HG02884 (cell line): ENCODE data around the gene ZNF469.

Source experiments
- ATAC-seq: cut with Tn5 transposase; IDR thresholded peaks from one replicate; pipeline ENCODE4 v1.9.1; 2021; ENCODE audit warnings: mild to moderate bottlenecking, moderate library complexity; ENCODE audit not compliant: unreplicated experiment

The ZNF469 gene

DNA sequence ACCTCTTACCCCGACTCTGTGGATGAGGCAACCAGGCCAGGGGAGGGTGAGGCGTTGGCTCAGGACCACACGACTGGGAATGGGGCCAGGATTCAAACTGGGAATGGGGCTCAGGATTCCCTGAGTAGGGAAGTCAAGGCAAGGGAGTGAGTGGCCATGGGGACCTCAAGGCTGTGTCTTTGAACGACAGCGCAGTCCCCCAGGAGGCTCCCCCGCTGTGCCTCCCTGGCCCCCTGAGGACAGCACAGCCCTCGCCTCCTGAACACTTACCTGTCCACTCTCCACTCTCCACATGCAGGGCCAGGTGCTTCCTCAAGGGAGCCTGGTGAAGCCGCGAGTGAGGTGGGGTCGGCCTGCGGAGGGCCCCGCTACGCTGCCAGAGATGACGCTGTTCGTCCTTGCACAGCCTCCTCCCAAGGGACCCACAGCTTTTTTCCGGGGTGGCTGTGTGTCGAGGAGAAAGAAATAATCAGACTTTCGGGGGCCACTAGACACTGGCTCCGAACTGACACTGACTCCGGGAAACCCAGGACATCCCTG, 6.9 kb downstream of the ZNF469 start:
- no peak for ATAC-seq

DNA sequence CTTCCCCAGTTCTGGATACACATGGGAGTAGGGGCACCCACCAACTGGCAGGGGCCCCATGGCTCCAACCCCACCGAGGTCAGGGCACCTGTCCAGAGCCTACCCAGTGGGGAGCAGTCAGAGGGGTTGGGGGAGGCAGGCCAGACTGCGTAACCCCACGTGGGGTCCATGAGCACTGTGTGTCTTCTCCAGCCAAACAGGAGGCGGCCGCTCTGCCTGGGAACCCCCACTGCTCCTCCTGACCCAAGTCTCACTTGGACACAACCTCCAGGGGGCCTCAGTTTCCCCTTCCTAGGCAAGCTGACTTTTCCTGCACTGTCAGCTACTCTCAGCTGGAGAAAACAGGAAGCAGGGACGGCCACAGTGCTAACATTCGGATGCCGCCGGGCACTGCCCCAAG, 7.5 kb downstream of the ZNF469 start:
- no peak for ATAC-seq

DNA sequence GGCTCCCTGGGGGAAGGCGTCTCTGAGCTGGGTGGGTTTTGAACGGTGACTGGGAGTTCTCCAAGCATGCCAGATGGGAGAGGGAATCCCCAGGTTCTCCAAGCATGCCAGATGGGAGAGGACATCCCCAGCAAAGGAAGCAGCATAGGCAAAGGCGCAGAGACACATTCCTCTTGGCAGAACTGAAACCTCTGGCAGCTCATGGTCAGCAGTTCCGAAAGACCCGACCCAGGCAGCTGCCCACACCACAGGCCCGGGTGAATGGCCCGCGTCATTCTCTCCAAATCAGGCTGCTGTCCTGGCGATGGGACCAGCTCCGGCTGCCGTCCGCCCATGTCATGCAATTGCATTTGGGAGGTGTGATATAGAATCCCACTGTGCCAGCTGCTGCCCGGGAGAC, 8.0 kb downstream of the ZNF469 start:
- ATAC-seq: no peak

DNA sequence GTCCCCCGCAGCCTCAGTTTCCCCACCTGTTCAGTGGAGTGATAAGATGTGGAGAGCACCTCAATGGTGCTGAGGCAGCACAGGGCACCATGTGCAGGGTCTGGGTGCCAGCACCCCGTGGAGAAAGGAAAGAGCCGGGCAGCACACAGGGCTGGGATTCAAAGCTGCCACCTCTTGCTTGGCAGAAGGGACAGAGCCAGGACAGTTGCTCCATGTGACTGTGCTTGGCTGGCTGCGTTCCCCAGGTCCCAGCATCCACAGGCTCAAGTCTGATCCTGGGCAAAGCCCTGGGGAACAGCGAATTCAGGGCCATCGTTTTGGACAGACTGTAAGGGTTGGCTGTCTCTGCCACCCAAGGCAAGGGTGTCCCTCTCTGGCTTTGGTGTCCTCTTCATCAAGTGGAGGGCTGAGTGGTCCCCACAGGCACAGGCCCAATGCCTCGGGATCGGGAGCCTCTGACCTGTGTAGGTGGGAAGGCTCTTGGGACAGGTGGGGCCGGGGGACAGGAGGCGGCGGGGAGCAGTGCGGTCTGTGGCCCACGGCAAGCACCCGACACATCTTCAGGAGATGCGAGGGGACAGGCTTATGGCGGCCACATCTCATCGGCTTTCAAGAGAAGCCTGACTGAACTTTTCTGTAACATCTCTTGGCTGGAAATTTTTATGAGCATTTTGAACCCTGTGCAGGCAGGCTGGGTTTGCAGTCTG, 8.5 kb downstream of the ZNF469 start:
- ATAC-seq: no peak

DNA sequence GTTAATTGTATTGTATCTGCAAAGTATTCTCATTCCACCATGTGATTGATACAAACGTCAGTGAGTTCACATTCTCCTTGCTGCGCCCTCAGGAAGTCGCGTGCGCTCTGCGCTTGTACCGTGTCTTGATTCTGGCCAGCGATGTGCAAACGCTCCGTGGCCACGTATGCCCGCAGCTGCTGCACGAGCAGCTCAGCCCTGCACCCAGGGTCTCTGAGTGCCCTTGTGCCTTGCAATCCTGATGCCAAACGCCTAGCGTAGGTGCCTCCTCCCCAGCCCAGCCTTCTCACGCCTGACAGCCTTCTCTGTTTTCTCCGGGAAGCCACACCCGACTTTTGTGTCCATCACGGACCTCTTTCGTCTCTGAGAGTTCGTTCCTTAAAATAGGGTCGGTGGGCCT, 9.4 kb downstream of the ZNF469 start:
- no peak for ATAC-seq

DNA sequence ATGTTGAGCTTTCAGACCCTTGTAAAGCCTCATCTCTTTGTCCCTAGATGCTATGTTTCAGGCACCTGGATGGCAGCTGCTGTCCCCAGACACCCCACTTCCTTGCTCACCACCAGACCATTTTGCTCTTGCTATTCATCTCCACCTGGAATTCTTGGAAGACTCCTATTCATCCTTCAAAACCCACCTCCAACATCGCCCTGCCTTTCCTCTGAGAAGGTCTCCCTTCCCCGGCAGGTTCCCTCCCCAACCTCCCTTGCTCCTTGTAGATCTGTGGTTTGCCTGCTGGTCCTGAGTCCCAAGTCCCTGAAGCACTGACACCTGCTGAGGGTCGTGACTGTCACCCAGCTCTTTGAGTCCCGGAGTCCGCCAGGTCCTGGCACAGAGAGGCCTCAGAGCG, 9.9 kb downstream of the ZNF469 start:
- ATAC-seq: no peak

DNA sequence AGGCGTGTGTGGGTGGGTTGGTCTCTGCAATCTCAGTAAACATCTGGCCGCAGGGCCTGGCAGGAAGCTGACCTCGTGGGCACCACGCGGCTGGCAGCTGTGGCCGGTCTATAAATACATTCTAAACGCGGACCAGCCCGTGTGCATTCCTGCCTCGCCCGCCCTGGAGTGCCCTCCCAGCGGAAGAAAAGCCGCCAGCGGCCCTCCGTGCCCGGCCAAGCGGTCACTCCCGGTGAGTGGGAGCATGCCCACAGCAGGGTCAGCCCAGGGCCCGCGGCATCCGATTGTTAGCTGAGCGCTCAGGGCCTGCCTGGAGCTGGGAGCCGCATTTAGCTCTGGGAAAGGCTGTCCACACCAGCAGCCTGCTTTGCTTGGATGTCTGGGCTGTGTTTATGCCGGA, 10.3 kb downstream of the ZNF469 start:
- ATAC-seq: no peak

DNA sequence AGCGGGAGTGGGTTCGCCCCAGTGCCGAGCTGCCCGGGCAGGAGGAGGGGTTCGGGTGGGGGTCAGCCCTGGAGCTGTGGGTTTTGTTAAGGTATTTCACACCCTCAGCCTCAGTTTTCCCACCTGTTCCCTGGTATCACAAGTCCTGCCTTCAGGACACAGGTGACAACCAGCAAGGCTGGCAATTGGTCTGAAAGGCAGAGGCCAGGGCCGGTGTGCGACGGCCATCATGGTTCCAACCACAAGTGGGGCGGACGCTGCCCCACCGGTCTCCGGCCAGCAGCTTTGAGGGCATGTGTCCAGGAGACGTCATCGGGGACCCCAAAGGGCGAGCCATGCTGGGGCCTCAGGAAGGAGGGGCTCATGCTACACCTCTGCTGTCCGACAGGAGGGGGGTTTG, 10.8 kb downstream of the ZNF469 start:
- ATAC-seq: no peak

DNA sequence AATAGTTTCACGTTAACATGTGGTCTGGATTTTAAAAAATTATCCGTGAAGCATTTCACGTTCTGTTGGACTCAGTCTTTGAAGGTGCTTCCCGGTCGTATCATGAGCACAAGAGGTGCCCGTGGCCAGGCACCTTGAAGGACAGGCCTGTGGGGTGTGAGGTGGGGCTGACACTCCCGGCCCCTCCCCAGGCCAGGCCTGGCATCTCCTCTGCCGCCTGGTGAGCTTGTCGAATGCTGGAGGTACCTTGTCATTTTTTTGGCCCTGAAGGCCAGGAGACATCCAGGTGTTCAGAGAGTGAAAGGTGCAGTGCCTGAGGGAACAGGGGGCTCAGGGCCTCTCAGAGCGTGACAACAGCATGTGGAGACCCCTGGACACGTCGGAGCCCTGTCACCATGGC, 11.7 kb downstream of the ZNF469 start:
- ATAC-seq: no peak

DNA sequence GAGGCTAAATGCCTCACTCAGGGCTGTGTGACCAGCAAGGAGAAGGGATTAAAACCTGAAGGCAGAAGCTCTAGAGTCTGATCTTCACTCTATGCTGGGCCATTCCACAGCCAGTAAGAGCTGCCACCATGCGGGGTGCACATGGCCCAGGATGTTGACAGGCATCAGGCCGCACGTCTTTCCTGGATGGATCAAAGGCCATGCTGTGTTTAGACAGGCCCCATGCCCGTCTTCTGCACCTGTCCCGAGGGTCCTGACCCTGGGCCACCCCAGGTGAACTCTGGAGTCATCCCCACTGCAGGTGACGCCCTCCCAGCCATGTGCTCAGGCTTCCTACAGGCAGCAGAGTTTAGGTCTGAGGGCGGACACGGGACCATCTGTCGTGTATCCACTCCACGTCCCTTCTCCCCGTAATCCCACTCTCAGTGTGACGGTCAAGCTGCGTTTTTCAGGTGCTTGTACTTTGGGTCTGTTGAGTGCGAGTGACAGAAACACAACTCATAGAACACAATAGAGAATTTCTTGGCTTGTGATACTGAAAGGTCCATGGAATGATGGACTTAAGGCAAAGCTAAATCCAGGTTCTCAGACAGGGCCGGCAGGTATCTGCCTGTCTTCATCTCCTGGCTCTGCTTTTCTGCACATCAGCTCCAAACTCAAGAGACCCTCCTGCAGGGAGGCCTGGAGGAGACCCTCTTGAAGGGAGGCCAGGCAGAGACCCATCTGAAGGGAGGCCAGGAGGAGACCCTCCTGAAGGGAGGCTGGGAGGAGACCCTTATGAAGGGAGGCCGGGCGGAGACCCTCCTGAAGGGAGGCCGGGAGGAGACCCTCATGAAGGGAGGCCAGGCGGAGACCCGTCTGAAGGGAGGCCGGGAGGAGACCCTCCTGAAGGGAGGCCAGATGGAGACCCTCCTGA, 13.2 kb downstream of the ZNF469 start:
- no peak for ATAC-seq

DNA sequence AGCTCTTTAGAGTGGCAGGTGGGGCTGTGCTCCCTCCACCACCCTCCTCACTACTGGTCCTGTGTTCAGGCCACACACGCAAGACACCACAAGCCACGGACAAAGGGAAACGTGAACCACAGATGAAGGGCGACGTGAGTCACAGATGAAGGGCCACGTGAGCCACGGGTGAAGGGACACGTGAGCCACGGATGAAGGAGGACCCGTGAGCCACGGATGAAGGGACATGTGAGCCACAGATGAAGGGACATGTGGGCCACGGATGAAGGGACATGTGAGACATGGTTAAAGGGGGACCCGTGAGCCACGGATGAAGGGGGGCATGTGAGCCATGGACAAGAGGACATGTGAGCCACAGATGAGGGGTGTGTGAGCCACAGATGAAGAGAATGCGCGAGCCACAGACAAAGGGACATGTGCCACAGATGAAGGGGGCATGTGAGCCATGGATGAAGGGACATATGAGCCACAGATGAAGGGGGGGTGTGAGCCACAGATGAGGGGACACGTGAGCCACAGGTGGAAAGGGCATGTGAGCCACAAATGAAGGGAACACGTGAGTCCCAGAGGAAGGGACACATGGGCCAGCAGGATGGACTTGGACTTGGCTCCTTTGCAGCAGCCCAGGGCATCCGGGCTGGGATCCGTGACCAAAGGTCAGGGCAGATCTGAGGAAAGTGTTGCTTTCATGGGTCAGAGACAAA, 15.6 kb downstream of the ZNF469 start:
- ATAC-seq: no peak

DNA sequence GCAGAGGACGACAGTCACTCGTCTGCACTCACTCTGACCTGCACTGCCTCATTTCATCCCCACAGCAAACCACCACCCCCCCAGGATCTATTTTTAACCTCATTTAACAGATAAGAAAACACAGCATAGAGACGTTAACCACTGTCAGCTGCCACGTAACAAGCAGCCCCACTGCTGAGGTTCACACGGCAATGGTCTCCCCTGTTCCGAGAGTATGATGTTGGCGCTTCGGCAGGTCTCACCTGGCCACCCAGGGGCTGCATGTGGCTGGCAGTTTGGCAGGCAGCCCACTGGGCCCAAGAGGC, 16.1 kb downstream of the ZNF469 start:
- no peak for ATAC-seq

DNA sequence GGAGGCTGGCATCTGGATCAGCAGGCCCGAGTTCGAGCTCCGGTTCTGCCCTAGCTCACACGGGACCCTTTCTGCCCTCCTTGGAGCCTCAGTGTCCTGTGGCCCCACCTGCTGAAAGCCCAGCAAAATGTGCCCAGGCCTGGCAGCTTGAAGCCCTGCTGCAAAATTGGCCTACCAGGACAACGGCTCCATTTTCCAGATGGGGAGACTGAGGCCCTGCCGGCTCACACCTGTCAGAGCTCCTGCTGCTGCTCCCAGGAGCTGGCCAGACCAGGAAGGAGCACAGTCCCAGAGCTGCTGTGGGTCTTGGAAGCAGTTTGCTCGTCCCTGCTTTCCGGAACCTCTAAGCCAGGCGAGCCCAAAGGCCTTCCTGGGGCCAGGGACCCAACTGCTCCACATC, 17.4 kb downstream of the ZNF469 start:
- ATAC-seq: no peak

DNA sequence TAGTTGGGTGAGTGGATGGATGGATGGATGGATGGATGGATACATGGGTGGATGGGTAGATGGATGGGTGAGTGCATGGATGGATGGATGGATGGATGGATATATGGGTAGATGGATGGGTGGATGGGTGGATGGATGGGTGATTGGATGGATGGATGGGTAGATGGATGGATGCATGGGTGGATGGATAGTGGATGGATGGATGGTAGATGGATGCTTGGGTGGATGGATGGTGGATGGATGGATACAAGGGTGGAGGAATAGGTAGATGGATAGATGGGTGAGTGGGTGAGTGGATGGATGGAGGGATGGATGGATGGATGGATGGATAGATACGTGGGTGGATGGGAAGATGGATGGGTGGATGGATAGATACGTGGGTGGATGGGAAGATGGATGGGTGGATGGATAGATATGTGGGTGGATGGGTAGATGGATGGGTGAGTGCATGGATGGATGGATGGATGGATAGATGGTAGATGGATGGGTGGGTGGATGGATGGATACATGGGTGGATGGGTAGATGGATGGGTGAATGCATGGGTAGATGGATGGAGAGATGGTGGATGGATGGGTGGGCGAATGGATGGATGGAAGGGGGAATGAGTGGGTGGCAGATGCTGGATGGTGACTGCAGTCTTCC, 19.0 kb downstream of the ZNF469 start:
- ATAC-seq: no peak

DNA sequence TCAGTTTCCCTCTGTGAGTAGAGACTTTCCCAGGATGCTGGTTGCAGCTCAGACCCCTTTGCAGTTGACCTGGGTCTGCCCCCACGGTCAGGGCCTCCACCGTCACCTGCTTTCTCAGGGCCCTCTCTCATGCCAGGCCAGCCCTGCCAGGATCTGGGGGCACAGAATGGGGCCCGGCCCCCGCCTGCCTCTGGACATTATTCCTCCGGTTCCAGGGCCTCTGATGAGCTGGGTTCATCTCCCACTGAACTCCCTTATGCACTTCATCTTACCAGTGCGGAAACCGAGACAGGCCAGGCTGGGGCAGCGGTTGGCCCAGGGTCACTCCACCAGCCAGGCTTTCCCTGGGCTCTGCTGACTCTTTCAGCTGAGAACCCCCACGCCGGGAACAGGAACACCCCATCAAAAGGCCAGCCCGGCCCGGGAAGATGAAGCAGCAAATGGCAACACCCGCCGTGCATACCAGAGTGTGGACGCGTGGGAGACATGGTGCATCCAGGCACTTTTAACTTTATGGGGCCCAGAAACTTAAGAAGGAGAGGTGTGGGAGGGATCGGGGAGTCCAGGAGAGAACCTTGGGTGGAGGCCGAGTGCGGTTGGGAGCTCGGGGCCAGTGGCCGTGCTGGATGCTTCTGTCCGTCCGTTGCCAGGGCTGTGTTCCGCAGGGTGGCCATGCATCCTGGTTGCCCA, 19.9 kb downstream of the ZNF469 start:
- no peak for ATAC-seq

DNA sequence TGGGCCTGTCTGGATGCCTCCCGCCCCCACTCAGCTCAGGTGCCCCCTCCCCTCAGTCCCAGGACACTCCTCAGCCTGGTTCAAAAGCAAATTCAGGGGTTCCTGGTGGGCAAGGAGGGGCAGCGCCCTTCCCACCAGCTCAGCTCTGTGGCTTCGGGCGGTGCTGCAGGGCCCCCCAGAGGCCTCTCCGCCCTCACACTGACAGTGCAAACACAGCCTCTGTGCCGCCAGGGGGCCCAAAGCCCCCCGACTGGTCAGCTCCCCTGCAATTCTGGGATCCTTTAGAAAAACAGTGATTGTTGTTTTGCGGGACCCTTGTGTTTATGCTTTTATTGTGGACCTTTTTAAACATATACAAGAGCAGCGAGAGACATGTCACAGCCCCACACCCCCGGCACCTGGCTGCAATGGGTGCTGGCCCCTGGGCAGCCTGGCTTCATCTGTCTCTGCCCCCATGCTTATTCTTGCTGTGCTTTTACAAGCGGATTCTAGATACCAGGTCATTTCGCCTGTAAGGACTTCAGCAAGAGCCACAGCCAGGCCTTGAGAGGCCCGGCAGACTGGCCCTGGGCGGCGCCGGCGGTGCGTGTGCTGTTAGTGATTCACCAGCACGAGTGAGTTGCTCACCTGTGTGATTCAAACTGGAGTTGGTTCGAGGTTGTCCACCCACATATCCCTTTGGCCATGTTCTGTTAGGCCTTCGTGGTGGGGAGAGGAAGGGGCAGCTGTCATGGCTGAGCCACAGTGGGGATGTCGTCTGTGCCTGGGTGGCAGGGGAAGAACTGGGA, 21.2 kb downstream of the ZNF469 start:
- no peak for ATAC-seq

DNA sequence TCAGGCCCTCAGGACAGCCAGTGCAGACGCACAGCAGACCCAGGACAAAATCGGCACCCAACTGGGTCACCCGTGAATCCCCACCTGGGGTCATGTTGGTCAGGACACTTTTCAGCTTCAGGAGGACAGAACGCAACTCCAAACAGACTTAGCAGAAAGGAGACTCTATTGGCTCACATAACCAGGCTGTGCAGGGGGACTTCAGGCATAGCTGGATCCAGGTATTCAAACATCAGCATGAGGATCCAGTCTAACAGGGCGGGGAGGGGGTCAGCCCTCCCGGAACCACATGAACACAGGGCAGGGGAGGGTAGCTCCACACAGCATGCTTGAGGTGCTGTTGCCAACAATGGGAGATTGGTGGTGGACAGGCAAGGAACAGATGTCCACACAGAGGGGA, 22.0 kb downstream of the ZNF469 start:
- ATAC-seq: no peak

DNA sequence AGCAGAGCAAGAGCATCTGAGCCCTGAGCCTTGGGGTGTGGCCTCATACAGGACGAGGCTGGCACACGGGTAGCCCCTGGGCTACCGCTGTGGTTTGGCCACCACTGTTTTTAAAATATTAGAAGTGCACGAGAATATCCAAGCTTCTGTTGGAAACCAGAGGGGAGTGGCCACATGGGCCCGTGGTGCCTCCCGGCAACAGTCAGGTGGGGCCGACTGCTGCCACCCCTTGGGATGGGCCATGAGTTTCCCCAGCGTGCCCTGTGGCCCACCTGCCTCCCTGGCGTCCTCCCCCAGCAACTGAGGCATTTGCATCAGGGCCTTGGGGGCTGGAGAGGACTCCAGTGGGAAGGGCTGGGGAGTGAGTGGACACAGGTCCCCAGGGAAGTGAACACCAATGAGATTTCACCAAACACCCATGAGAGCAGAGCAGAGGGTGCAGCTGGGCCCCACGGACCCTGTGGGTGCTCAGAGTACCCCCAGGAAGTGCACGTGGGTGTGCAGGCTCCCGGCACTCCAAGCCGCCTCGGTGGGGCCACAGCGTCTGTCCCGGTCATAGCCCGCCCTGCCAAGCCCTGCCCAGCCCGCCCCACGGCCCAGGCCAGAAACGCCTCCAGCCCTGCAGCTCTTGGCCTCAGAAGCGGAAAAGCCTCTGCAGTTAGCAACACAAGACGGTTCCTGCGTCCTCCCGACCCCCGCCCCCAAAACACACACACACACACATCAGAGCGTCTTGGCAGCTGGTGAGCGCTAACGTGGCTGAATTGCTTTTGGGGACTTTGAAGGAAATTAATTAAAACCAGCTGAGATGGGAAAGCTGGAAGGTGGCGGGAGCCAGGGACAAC, 22.7 kb downstream of the ZNF469 start:
- no peak for ATAC-seq
